Sigmoid colon (tissue), 7 donors: ENCODE results near the gene ZG16. TPM values are rescaled to one million over a fixed set of nuclear protein-coding genes. Genes with fewer than 3 reads are reported as not detected.

Source experiments
- DNase-seq: peaks from one replicate; pipeline ENCODE4 v3.0.0-alpha.2; 2019
- H3K27ac ChIP-seq, 4 donors: fragments of 200-600 bp; sonication (generic); one replicate each; pipeline ENCODE4 v1.5.1; 2016 to 2019; ENCODE audit warnings: mild to moderate bottlenecking in 1 of 4
- H3K27me3 ChIP-seq, 3 donors: fragments of 200-600 bp; sonication (generic); one replicate each; pipeline ENCODE4 v1.5.1; 2019; ENCODE audit warnings: mild to moderate bottlenecking in 1 of 3
- H3K36me3 ChIP-seq, 4 donors: fragments of 200-600 bp; sonication (generic); one replicate each; pipeline ENCODE4 v1.5.1; 2016 to 2019
- H3K4me1 ChIP-seq, 4 donors: fragments of 200-600 bp; sonication (generic); one replicate each; pipeline ENCODE4 v1.5.1; 2017 to 2019
- H3K4me3 ChIP-seq, 4 donors: fragments of 200-600 bp; sonication (generic); one replicate each; pipeline ENCODE4 v1.5.1; 2017 to 2019; ENCODE audit warnings: mild to moderate bottlenecking in 2 of 4, moderate library complexity in 1 of 4
- H3K9me3 ChIP-seq, 4 donors: fragments of 200-600 bp in 3 of 4; sonication (generic) in 3 of 4; one replicate each; pipeline versions ENCODE4 v1.5.1 to v1.6.1; 2013 to 2019
- EP300 ChIP-seq, 4 donors: sonication (generic); formaldehyde crosslinking; IDR thresholded peaks; one replicate each; pipeline ENCODE4 v1.6.1; 2017; ENCODE audit warnings: antibody characterized with exemption in 4 of 4
- POLR2A ChIP-seq, 2 donors: fragments of 450-650 bp; IDR thresholded peaks; one replicate each; pipeline ENCODE4 v1.6.1; 2016; ENCODE audit warnings: antibody characterized with exemption in 2 of 2, mild to moderate bottlenecking in 2 of 2, moderate library complexity in 2 of 2
- POLR2AphosphoS5 ChIP-seq, 4 donors: sonication (generic); formaldehyde crosslinking; IDR thresholded peaks; one replicate each; pipeline ENCODE4 v1.6.1; 2017; ENCODE audit warnings: antibody characterized with exemption in 4 of 4
- WGBS, 2 donors: extraction: QIAGEN DNeasy Blood & Tissue Kit; methylation state at CpG; one replicate each; pipeline ENCODE4 v1.1.7; 2013; 5-methylcytosine and 5-hydroxymethylcytosine counted together
- intact Hi-C: fragments of 100-400 bp; cut with DNase I; formaldehyde crosslinking; loops from one replicate; pipeline ENCODE4 v1.15.1; 2023
- polyA plus RNA-seq, 3 donors: library from polyadenylated mRNA; stranded (reverse); fragments of 200-250 nt; gene quantifications; one replicate each; pipeline ENCODE4 v1.2.3, GENCODE V29; 2013
- small RNA-seq, 3 donors: library from RNA; depleted of rRNA; stranded (forward); fragments of <200 nt; gene quantifications; one replicate each; pipeline ENCODE3, GENCODE V24; 2016
- total RNA-seq, 4 donors: library from RNA; depleted of rRNA; stranded (reverse); fragments of >200 nt; gene quantifications; one replicate each; pipeline ENCODE4 v1.1.0, GENCODE V29; 2016
- TF ChIP-seq, protein P1 (sequence below), 4 experiments: fragments of 450-650 bp in 3 of 4; fragments of 200-600 bp in 1 of 4; IDR thresholded peaks; one replicate each; pipeline ENCODE4 v1.5.1; 2016 to 2019; ENCODE audit warnings: antibody characterized with exemption in 4 of 4, mild to moderate bottlenecking in 3 of 4, moderate library complexity in 2 of 4
- donor health status: healthy with polysubstance abuse.
- donor health status: Bipolar disorder and iron deficiency.
- donor health status: healthy.

Gene ZG16
- total and polyA plus RNA-seq, 7 donors, result 1.4 to 1,249 (median 503) TPM; not detected in 3

- Histone ChIP-seq H3K27me3 (no peaks in the 10 kb centered on the region), H3K27ac (no peak overlapping the region), H3K4me1 (peaks cover 0 to 26% (median 11%) of the 10 kb centered on the region in 4 donors), H3K36me3 (peaks cover 16 to 59% (median 41%) of the 10 kb centered on the region in 4 donors), H3K9me3 (no peaks in the 10 kb centered on the region), H3K4me3 (no peak overlapping the region)
- TF ChIP-seq POLR2A (IDR thresholded peaks at IDR 0.05) (no peak), EP300 (IDR thresholded peaks at IDR 0.05) (no peak), POLR2AphosphoS5 (IDR thresholded peaks at IDR 0.05) (no peak)
- TF ChIP-seq, protein P1, sequence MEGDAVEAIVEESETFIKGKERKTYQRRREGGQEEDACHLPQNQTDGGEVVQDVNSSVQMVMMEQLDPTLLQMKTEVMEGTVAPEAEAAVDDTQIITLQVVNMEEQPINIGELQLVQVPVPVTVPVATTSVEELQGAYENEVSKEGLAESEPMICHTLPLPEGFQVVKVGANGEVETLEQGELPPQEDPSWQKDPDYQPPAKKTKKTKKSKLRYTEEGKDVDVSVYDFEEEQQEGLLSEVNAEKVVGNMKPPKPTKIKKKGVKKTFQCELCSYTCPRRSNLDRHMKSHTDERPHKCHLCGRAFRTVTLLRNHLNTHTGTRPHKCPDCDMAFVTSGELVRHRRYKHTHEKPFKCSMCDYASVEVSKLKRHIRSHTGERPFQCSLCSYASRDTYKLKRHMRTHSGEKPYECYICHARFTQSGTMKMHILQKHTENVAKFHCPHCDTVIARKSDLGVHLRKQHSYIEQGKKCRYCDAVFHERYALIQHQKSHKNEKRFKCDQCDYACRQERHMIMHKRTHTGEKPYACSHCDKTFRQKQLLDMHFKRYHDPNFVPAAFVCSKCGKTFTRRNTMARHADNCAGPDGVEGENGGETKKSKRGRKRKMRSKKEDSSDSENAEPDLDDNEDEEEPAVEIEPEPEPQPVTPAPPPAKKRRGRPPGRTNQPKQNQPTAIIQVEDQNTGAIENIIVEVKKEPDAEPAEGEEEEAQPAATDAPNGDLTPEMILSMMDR (IDR thresholded peaks at IDR 0.05), result no peak
- intact Hi-C loops, result no loop called here
- DNase-seq, result no peak
- WGBS, 2 donors, result 93 to 96% methylated on average over 11 of the region's 11 CpGs
Measured at GRCh38 chr16:29830774-29831173, 52.7 kb downstream of the ZG16 start.

- intact Hi-C loops, result no loop called here
- no peak for DNase-seq
- peaks cover 18 to 66% (median 45%) of the 10 kb centered on the region in 4 donors for H3K36me3 ChIP-seq
- TF ChIP-seq, protein P1 (IDR thresholded peaks at IDR 0.05), result no peak
- TF ChIP-seq EP300 (IDR thresholded peaks at IDR 0.05) (no peak), POLR2A (IDR thresholded peaks at IDR 0.05) (no peak), POLR2AphosphoS5 (IDR thresholded peaks at IDR 0.05) (no peak)
- H3K4me3 ChIP-seq, result no peak overlapping the region
- H3K9me3 ChIP-seq, result no peaks in the 10 kb centered on the region
- H3K4me1 ChIP-seq, result peaks cover 0 to 19% (median 8%) of the 10 kb centered on the region in 4 donors
- H3K27ac ChIP-seq, result no peak overlapping the region
- no peaks in the 10 kb centered on the region for H3K27me3 ChIP-seq
- WGBS, 2 donors, result 69 to 88% methylated on average over 2 of the region's 2 CpGs
Measured at GRCh38 chr16:29831490-29831889, 53.4 kb downstream of the ZG16 start.

Small RNA genes lying within 50 kb of the gene (small RNA-seq; reads per million reads assigned to genes)
- gene AC009133.6 (0 reads per million in 3 donors), gene AC120114.4 (0 reads per million in 3 donors)

Other genes starting within 250 kb of the ZG16 start
- gene SPN, start 115.0 kb upstream of the ZG16 start, total RNA-seq, result 1 to 10 TPM in 2 of 4 donors, under 1 TPM in 2; 0.28 to 1.6 (median 0.94) TPM
- 10 to 100 TPM in 1 of 3 donors, 1 to 10 TPM in 1, under 1 TPM in 1; 0.60 to 13.3 (median 6.7) TPM for gene SPN, start 115.0 kb upstream of the ZG16 start, polyA plus RNA-seq
- 10 to 100 TPM in 2 of 4 donors, 1 to 10 TPM in 2; 4.3 to 11.1 (median 7.4) TPM for gene QPRT, start 99.1 kb upstream of the ZG16 start, total RNA-seq
- 10 to 100 TPM; 22.2 to 40.5 (median 34.7) TPM for gene QPRT, start 99.1 kb upstream of the ZG16 start, polyA plus RNA-seq
- gene C16orf54, start 32.3 kb upstream of the ZG16 start, total RNA-seq, result 1 to 10 TPM in 2 of 4 donors, under 1 TPM in 2; 0.82 to 2.5 (median 1.0) TPM
- 10 to 100 TPM in 1 of 3 donors, under 1 TPM in 1, not detected in 1; 0.46 to 10.1 TPM for gene C16orf54, start 32.3 kb upstream of the ZG16 start, polyA plus RNA-seq
- gene KIF22, start 12.5 kb downstream of the ZG16 start, total RNA-seq, result 10 to 100 TPM; 11.5 to 16.1 (median 13.7) TPM
- gene KIF22, start 12.5 kb downstream of the ZG16 start, polyA plus RNA-seq, result 10 to 100 TPM; 28.0 to 71.5 (median 31.2) TPM
- 100 to 1,000 TPM in 1 of 4 donors, 10 to 100 TPM in 3; 59.6 to 102 (median 67.2) TPM for gene MAZ, start 28.3 kb downstream of the ZG16 start, total RNA-seq
- 100 to 1,000 TPM; 137 to 226 (median 192) TPM for gene MAZ, start 28.3 kb downstream of the ZG16 start, polyA plus RNA-seq
- gene PRRT2, start 33.9 kb downstream of the ZG16 start, total RNA-seq, result 10 to 100 TPM in 2 of 4 donors, 1 to 10 TPM in 2; 5.4 to 22.7 (median 9.6) TPM
- 1 to 10 TPM in 1 of 3 donors, under 1 TPM in 1, not detected in 1; 0.69 to 2.2 TPM for gene PRRT2, start 33.9 kb downstream of the ZG16 start, polyA plus RNA-seq
- 10 to 100 TPM; 18.5 to 29.9 (median 25.7) TPM for gene PAGR1, start 37.9 kb downstream of the ZG16 start, total RNA-seq
- gene PAGR1, start 37.9 kb downstream of the ZG16 start, polyA plus RNA-seq, result 10 to 100 TPM; 20.4 to 36.6 (median 29.1) TPM
- gene MVP, start 42.2 kb downstream of the ZG16 start, total RNA-seq, result 10 to 100 TPM; 62.3 to 94.5 (median 68.6) TPM
- gene MVP, start 42.2 kb downstream of the ZG16 start, polyA plus RNA-seq, result 100 to 1,000 TPM; 201 to 368 (median 265) TPM
- gene CDIPT, start 85.0 kb downstream of the ZG16 start, total RNA-seq, result 100 to 1,000 TPM; 107 to 120 (median 111) TPM
- gene CDIPT, start 85.0 kb downstream of the ZG16 start, polyA plus RNA-seq, result 10 to 100 TPM; 39.8 to 76.2 (median 51.1) TPM
- 1 to 10 TPM in 3 of 4 donors, under 1 TPM in 1; 0.66 to 9.1 (median 1.4) TPM for gene SEZ6L2, start 121.3 kb downstream of the ZG16 start, total RNA-seq
- gene SEZ6L2, start 121.3 kb downstream of the ZG16 start, polyA plus RNA-seq, result 1 to 10 TPM in 2 of 3 donors, under 1 TPM in 1; 0.60 to 6.2 (median 1.6) TPM
- gene ASPHD1, start 122.2 kb downstream of the ZG16 start, total RNA-seq, result 1 to 10 TPM in 2 of 4 donors, under 1 TPM in 1, not detected in 1; 0.95 to 2.2 (median 2.1) TPM
- gene ASPHD1, start 122.2 kb downstream of the ZG16 start, polyA plus RNA-seq, result 1 to 10 TPM; 2.4 to 3.4 (median 3.2) TPM
- gene KCTD13, start 148.0 kb downstream of the ZG16 start, total RNA-seq, result 10 to 100 TPM in 3 of 4 donors, 1 to 10 TPM in 1; 9.8 to 20.5 (median 14.1) TPM
- 10 to 100 TPM in 2 of 3 donors, 1 to 10 TPM in 1; 5.4 to 26.1 (median 18.7) TPM for gene KCTD13, start 148.0 kb downstream of the ZG16 start, polyA plus RNA-seq
- 100 to 1,000 TPM; 103 to 136 (median 112) TPM for gene TMEM219, start 183.8 kb downstream of the ZG16 start, total RNA-seq
- 100 to 1,000 TPM; 178 to 314 (median 297) TPM for gene TMEM219, start 183.8 kb downstream of the ZG16 start, polyA plus RNA-seq
- 10 to 100 TPM; 26.8 to 38.5 (median 29.7) TPM for gene TAOK2, start 195.6 kb downstream of the ZG16 start, total RNA-seq
- 10 to 100 TPM in 2 of 3 donors, 1 to 10 TPM in 1; 9.0 to 42.2 (median 12.7) TPM for gene TAOK2, start 195.6 kb downstream of the ZG16 start, polyA plus RNA-seq
- gene HIRIP3, start 217.4 kb downstream of the ZG16 start, total RNA-seq, result 10 to 100 TPM; 15.8 to 22.7 (median 19.7) TPM
- 10 to 100 TPM in 1 of 3 donors, 1 to 10 TPM in 2; 9.0 to 14.4 (median 9.7) TPM for gene HIRIP3, start 217.4 kb downstream of the ZG16 start, polyA plus RNA-seq
- gene INO80E, start 218.0 kb downstream of the ZG16 start, total RNA-seq, result 100 to 1,000 TPM in 1 of 4 donors, 10 to 100 TPM in 3; 49.2 to 174 (median 54.7) TPM
- 10 to 100 TPM; 50.6 to 89.7 (median 60.1) TPM for gene INO80E, start 218.0 kb downstream of the ZG16 start, polyA plus RNA-seq
- gene DOC2A, start 232.8 kb downstream of the ZG16 start, total RNA-seq, result 1 to 10 TPM in 1 of 4 donors, under 1 TPM in 1, not detected in 2; 0.36 to 3.9 TPM
- 1 to 10 TPM in 2 of 3 donors, under 1 TPM in 1; 0.92 to 4.6 (median 1.8) TPM for gene DOC2A, start 232.8 kb downstream of the ZG16 start, polyA plus RNA-seq
- gene C16orf92, start 244.9 kb downstream of the ZG16 start, total RNA-seq, result not detected
- not detected for gene C16orf92, start 244.9 kb downstream of the ZG16 start, polyA plus RNA-seq